Fibroblast of peridontal ligament (primary cell): Measurements from ENCODE around the gene SERINC1.
"Not testable (repeated sequence)": the region's sequence is repeated elsewhere in the genome, so short reads cannot be mapped to it uniquely, and the experiment has no call there.

Source experiments
- DNase-seq: peaks from one replicate; pipeline ENCODE4 v3.0.0-alpha.2; 2010; ENCODE audit errors: extremely low read depth

Gene SERINC1

DNA sequence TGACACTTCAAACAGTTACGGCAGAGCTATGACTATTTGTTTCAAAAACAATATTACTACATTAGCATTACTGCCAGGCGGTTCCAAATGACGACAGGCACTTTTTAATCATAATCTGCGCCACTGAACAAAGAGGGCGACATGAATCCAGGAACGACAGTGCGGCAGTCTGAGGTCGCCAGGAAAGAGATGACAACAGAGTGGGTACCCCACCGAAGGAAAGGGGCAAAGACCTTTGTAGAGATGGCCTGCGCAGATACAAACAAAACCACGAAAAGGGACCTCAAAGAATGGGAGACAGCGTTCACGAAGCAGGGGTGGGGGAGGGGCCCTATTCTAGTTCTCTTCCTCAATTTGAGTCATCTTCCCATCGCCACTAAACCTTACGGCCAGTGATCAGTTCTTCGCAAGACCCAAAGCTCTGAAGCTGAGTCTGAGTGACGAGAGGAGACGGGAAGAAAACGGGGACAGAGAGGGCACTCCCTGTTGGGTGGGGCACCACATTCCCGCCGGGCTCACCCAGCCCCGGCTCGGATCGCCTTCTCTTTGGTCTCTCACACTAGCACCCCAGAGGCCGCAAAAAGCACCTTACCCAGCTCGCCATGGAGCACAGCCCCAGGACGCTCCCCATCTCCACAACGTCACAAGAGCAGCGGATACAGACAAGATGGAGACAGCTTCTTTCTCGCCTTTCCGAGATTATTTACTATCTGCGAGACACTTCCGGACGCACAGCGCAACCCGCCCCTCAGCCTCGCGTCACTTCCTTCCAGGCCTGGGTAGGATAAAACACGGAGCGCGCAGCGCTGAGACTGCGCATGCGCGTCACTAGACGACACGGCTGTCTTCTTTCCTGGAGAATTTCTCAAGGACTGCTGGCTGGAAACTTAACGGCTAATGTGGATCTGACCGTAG is at the start of gene SERINC1:
Gene SERINC1, minus strand, starts transcription at position 701 of the 915 bp plus-strand sequence. Its CDS starts 70 bp downstream, at position 631.
- DNase-seq, result peak; percentile 96

DNA sequence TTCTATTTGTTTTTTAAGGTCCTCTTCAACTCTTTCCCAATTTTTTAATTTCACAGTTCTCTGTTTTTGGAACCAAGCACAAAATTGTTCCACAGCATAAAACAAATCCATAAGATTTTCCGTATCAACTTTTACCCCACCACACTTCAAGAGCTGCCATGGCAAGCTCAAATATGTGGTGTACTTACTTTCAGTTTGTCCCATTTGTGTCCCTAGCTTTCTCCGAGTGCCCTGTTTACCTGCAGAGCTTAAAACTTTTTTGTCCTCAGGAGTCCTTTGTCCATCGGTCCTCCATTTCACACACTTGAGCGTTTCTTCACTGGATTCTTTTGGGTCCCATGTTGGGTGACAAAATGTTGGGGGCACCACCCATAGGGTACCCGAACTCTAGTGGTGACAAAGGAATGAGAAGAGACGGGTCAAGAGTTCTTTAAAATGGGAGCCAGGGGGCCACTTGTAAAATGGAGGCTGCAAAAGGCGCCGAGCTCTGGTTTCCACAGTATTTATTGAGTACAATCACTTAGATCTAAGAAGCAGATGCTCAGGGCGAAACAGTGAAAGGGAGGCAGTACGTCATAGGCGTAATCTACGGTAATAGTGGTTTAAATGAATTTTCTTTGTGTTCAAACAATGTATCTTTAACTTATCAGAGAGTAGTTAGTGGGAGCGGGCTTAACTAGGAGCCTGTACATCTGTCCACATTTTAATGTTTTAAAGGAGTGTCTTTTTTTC is 39.8 kb upstream of the SERINC1 start:
- no peak for DNase-seq

DNA sequence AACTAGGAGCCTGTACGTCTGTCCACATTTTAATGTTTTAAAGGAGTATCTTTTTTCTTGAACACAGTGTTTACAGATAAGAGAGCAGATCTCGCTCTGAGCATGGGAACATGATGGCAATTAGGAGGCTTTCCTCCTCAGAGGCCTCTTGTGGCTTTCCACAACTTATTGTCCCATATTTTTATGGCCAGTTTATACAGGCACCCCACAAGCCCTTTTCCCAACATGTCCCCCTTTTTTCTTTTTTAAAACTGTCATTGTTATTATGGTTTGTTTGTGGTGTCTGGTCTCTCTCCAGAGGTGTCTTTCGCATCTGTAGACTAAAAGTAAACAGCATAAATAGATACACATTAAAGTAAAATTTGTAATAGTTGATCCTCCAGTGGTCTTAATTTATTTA is 33.6 kb upstream of the SERINC1 start:
- not testable (repeated sequence) for DNase-seq

DNA sequence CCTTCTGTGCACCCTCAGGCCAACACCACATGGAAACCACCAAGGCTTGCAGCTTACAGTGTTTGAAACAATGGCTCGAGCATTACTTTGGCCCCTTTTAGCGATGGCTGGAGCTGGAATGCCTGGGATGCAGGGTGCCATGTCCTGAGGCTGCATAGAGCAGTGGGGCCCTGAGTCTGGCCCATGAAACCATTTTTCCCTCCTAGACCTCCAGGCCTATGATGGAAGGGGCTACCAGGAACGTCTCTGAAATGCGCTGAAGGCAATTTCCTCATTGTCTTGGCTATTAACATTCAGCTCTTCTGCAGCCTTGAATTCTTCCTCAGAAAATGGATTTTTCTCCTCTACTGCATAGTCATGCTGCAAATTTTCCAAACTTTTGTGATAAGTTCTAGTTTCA is 29.9 kb upstream of the SERINC1 start:
- DNase-seq, result no peak

DNA sequence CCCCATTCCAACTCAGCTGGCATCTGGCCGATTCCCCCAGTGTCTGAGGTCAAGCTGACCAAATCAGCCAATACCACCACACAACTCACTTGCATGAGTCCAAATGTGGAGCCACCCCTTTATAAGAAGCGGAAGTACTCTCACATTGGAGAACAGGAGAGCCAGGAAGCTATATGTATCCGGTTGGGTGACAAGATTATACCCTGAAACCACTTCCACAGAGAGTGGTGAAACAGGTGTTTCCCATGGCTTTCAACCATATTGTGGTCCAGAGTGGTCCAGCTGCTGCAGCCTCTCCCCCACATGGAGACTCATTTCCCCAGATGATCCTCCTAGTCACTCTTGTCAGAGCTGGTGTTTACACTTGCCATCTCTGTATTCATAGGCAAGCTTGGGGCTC is 24.0 kb upstream of the SERINC1 start:
- DNase-seq, result no peak

DNA sequence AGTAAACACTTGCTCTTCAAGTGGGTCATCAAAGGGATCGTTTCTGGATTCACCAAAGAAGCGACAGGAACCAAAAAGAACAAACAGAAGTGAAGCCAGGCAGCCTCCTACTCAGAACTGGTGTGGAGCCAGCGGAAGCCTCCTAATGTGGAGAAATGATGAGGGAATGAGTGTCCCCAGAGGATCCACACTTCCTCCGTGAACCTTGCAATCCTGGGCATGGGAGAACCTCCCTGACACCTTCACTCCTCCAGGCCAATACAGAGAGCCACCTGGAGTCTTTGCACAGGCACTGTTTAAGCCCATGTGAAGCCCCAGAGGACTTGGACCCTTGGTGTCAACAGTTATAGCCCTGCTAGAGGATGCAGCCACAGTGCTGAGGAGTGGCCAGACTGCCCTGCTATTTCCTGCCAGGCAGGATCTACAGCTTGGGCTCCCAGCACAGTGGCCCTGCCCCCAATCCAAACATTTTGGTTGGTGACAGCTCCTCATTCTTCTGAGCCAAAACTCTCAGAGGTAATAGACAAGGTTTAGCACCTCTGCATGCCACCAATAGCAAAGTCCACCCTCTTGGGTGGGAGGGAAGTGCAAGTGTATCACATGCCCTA is 23.2 kb upstream of the SERINC1 start:
- DNase-seq, result no peak

DNA sequence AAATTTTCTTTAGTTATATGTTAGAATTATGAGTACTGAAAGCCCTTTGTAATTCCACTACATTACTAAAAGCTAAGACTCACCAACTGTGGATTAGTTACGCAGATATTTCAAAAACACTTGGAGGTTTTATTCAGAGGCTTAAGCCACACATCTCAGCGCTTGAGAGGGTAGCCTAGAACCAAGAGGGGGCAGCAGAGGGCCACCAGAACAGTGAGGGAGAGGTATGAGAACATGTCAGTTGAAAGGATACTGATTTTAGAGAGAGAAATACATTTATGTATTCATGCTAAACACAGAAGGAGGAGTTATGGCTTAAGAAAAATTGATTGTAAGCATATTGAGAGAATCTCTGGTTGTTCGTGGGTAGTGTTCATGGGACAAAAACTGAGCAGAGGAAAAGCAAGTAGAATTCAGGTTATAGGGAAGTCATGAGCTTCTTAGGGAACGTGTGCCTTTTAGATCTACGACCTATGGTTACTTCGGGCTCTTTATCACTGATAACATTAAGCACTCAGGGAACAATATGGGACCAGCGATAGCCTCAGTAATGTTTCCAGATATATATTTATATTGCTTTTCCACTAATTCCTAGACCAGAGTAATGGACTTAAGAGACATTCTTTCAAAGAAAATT is 20.4 kb upstream of the SERINC1 start:
- peak; percentile 79 for DNase-seq

DNA sequence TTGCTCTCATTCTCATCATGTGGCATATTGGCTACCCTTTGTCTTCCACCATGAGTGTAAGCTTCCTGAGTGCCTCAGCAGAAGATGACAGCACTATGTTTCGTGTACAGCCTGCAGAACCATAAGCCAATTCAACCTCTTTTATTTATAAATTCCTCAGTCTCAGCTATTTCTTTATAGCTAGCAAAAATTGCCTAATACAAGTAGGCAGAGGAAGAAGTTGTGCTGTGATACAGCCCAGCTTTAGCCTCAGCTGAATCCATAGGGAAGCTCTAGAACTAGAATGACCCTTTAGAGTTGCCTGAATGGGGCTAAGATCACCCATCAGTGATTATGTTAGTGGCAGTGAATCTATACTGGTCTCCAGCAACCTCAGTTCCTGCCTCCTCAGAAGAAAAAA is 19.0 kb upstream of the SERINC1 start:
- no peak for DNase-seq

DNA sequence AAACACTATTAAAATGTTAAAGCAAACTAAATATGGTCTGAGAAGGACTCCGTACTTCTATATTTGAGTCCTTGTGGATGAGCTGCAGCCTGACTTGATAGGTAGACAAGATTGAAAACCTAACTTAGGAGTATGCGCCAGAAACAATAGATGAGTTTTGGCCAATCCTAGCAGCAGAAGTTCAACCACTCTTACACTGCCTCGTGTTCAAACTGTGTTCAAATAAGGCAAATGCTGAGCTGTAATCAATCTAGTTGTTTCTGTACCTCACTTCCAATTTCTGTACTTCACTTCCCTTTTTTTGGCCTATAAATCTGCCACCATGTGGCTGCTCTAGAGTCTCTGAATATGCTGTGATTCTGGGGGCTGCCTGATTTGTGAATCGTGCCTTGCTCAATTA is 13.2 kb upstream of the SERINC1 start:
- no peak for DNase-seq

DNA sequence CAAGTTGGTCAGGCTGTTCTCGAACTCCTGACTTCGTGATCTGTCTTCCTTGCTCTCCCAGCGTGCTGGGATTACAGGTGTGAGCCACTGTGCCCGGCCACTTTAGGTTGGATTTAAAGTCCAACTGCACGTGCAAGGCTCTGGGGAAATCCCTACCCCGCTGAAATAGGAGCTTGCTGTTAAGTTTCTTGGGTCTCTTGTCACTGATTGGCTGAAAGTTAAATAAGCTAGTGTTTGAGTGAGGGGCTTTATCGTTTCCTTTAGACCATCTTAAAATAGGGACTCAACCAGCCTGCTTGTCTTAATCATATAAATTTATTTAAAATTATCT is 11.1 kb upstream of the SERINC1 start:
- no peak for DNase-seq

DNA sequence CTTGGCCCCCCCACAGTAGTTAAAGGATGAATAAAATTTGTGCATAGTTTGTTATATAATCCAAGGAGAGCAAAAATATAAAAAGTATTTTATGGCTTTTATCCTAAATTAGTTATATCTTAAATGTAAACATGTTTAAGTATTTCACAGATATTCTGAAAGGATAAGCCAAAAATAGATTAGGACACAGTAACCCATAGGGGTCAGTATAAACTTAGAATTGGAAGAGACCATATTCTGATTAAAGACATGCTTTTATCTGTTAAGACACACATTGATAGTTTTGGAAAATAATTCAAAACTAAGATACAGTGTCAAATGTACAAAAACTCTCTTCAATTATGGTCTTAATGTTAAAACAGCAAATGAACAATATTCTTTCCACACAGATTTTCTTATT is 4.5 kb upstream of the SERINC1 start:
- peak; percentile 59 for DNase-seq

DNA sequence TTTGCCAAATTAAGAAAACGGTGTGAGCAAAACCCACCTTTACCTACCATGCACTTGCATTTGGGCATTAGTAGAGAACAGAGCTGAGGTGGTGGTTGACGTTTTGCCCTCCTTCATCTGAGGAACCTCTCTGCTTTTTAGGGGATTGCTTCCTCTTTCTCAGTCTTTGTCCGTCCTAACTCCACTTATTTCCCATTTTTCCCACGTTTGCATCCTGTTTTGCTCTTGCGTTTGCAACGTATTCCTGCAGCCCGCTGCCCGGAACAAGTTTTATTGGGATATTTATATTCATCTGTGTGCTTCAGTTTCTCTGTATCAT is 374 bp upstream of the SERINC1 start:
- DNase-seq, result no peak

DNA sequence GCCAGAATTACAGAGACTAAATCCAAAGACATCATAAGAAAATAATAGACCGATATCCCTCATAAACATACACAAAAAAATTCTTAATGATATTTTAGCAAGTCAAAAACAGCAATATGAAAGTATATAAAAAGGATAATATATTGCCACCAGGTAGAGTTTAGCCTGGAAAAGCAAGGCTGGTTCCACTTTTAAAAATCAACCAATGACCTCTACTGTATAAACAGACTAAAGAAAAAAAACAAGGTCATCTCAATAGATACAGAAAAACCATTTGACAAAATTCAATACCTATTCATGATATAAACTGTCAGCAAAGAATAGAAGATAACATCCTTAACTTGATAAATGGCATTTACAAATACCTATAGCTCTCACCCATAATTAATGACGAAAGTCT is 9.7 kb downstream of the SERINC1 start:
- no peak for DNase-seq

DNA sequence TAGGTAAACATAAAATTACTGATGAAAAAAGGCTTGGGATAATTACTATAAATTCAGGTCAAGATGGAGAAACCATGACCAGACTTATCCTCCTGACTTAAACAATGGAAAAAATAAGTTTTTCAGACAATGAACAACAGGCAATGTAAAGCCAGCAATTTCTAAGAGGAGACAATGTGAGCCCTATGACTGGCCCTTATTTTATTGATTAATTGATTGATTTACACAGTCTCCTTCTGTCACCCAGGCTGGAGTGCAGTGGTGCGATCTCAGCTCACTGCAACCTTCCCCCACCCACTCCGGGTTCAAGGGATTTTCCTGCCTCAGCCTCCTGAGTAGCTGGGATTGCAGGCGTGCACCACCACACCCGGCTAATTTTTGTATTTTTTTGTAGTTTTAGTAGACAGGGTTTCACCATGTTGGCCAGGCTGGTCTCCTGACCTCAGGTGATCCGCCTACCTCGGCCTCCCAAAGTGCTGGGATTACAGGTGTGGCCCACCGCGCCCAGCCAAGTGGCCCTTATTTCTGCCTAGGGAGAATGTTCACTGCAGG is 11.7 kb downstream of the SERINC1 start:
- DNase-seq, result not testable (repeated sequence)

DNA sequence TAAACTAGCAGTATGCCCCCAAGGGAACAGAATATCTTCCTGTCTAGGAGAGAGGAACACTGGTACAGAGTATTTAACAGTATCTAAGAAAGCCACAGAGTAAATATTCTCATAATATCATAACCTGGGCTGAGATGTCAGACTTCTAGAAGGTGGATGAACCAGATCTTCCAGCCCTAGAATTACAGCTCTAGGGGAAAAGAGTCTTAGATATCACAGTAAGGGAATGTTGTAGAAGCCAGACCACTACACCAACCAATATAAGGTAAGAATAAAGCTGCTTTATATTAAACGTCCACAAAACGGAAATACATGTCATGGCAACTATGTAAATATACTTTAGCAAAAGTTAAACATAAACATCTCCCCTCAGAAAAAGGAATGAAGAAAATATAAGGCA is 12.4 kb downstream of the SERINC1 start:
- no peak for DNase-seq

DNA sequence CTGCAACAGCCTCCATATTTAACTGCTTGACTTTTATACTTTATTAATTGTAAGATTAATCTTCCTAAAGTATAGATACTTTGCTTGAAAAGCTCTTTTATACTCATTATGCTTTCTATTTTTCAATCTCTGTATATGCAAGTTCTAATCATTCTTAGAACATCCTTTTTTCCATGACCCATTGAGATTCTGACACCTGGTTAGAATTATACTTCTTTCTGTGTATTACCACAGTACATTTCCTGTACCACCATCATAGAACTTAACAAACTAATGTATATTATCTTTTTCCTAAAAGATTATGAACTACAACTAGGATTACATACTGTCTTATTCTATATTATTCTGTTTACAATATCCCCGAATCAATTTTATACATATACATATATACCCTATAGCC is 13.5 kb downstream of the SERINC1 start:
- no peak for DNase-seq

DNA sequence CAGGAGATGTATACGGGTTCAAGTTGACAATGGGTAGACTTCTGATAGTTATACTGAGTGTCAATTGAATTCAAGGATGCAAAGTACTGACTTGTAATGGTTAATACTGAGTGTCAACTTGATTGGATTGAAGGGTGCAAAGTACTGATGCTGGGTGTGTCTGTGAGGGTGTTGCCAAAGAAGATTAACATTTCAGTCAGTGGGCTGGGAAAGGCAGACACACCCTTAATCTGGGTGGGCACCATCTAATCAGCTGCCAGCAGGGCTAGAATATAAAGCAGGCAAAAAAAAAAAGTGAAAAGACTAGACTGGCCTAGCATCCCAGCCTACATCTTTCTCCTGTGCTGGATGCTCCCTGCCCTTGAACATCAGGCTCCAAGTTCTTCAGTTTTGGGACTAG is 16.5 kb downstream of the SERINC1 start:
- DNase-seq, result not testable (repeated sequence)

DNA sequence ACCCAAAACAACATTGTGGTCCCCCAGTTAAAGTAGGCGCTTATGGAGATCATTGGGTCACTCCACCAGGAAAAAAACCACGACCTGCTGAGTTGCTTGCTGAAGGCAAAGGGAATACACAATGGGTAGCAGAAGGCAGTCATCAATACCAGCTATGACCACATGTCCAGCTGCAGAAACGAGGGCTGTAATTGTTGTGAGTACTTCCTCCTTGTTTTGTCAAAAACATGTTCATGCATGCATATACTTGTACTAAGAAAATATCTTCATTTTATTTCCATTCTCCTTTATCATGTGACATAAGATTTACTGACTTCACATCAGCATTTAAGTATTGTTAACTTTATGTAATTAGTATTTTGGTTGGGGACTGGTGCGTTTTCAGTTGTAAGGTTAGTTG is 16.9 kb downstream of the SERINC1 start:
- DNase-seq, result no peak

DNA sequence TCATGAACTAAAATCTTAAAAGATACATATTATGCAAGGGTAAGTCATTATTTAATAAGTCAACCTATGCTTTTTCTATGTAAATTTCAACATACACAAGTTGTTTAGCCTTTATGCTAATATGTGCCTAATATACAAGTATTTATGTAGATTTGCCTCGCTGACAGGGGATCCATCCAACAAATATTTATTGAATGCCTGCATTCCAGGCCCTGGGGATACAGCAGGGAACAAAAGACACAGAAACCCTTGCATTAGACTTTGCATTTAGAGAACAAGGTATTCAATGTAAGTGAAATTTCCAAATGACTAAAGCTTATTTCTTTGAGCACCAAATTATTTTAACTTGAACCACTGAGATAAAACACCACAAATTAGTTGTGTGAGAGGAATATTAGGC is 19.1 kb downstream of the SERINC1 start:
- DNase-seq, result no peak

DNA sequence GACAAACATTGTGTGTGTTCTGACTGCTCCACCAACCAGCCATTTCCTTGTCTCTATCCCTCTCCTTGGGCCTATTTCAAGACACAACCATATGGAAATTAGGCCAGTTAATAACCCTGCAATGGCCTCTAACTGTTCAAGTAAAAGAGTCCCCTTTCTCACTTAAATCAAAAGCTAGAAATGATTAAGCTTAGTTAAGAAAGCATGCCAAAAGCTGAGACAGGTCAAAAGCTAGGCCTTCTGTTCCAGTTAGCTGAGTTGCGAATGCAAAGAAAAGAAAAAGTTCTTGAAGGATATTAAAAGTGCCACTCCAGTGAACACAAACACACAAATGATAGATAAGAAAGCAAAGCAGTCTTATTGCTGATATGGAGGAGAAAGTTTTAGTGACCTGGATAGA is 22.5 kb downstream of the SERINC1 start:
- no peak for DNase-seq

DNA sequence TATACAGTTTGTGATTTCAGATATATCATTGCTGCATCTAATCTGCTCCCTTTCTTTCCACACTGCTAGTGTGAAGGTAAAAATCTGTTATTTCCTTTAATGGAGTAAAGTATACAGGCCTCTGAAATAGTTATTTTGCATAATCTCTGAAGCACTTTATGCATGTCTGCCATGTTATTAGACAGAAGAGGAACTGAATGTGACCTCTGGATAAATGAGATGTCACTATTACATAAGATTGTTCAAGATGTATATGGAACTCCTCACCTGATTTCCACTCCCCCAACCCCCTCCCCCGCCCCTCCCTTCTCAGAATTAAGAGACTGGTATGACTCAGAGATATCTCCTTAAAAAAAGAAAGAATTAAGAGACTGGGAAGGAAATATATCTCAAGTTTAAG is 26.3 kb downstream of the SERINC1 start:
- no peak for DNase-seq

DNA sequence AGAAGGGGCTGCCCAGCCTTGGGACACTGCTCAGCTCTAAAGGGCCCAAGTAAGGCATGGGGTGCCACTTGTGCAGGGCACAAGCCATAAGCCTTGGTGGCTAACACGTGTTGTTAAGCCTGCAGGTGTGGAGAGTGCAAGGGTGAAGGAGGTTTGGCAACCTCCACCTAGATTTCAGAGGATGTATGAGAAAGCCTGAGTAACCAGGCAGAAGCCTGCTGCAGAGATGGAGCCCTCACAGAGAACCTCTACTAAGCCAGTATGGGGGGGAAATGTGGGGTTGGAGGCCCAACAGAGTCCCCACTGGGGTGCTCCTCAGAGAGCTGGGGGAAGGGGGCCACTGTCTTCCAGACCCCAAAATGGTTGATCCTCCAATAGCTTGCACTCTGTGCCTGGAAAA is 32.6 kb downstream of the SERINC1 start:
- no peak for DNase-seq
